ENCODE measurements around the gene RBM18.

- TF ChIP-seq ZNF274 (IDR thresholded peaks at IDR 0.05; ENCODE audit: low read depth, low read length) (no peak), YY1 (IDR thresholded peaks at IDR 0.05; ENCODE audit: insufficient read depth, insufficient read length) (no peak), SUZ12 (IDR thresholded peaks at IDR 0.05; ENCODE audit: extremely low read depth, insufficient read depth, insufficient read length) (no peak)
Measured at GRCh38 chr9:122213102-122213588, 51.5 kb downstream of the RBM18 start.
